GM19328 (cell line): ENCODE data around the gene CDC42BPB.

Experiments used
- ATAC-seq: cut with Tn5 transposase; IDR thresholded peaks from one replicate; pipeline ENCODE4 v1.9.1; 2021; ENCODE audit warnings: mild to moderate bottlenecking, moderate library complexity; ENCODE audit not compliant: unreplicated experiment

The CDC42BPB gene

DNA sequence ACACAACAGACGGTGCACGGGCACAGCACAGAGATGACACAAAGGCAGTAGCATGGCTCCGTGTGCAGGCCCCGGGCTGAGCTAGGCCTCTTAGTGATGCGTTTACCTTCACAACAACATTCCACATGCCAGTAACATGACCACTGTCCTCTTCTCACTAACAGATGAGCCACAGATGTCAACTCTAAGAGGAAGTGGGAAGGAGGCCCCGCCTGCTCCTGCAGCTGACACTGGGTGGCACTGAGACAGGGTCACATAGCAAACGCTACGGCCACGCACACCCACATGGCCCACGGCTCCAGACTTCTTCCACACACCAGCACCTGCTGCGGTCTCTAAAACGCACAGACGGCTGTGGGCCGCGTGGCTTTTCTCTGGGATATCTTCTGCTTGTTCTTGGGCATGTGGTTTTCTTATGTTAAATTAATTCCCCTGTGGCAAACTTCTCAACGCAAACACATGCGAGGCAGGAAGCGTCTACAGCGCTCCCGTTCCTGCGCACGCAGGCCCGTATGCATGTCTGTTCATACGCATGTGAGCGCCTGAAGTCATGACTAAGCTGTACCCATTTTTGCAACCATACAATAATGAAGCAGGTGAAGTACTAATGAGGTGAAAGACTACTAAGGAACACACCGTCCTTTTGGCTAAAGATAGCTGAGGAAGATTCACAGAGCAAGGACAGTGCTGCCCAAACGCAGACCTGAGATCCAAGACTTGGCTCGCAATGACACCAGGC is 108.1 kb downstream of the CDC42BPB start:
- ATAC-seq: no peak

GRCh38 chr14:102948698-102949061 is 108.7 kb downstream of the CDC42BPB start:
- ATAC-seq: no peak

DNA sequence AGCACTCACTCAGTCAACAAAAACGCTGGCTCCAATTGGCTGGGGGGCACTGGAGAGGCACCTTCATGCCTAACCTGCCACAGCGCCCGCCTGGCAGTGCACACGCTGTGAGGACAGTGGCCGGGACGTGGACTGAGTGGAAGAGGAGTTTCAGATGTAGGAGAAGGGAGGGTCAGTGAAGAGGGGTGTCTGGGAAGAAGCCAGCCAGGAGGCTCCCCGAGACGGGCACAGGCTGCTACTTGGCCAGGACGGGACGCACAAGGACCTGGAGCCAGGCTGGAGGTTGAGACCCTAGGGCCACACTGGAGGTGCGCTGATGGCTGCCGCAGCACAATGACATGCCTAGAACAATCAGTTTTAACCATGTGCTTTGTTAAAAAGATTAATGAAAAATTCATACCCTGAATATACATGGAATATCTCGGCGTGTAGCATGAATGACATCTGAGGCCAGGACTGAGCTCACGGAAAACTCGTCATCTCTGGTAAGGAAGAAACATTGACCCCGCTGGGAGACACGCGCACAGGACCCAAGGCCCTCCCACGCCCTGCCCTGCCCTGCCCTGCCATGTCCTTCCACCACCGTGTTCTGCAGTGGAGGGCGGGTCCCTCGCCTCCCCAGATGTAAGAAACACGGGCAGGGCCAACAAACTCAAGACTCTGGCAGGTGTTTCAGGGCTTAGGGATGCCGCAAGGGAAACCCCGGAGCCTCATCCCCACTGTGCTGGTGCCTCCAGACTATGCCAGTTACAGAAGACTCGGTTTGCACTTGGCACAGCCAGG is 109.8 kb downstream of the CDC42BPB start:
- ATAC-seq: no peak

- ATAC-seq: no peak
These were observed 111.8 kb downstream of the CDC42BPB start for GRCh38 chr14:102945346-102946130.

- ATAC-seq: no peak
These were observed 112.7 kb downstream of the CDC42BPB start for GRCh38 chr14:102944448-102945330.

GRCh38 chr14:102943979-102944378 is 113.4 kb downstream of the CDC42BPB start:
- ATAC-seq: no peak

DNA sequence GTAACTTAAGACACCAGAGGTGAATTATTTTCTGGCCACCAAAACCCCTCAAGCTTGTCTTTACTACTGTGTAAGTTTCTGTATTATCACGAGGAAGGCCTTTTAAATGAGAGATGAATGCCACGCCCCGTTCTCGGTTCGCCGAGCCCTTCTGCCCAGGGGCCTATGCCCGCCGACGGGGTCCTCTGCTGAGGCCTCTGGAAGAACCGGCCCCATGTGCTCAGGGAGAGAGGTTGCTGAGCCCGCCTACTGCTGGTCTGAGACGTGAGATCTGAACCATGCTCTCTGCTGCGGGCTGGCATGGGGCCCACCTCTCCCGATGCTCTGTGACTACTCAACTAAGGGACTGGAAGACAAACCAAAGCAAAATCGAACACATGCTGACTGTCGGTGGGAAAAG is 113.9 kb downstream of the CDC42BPB start:
- no peak for ATAC-seq

DNA sequence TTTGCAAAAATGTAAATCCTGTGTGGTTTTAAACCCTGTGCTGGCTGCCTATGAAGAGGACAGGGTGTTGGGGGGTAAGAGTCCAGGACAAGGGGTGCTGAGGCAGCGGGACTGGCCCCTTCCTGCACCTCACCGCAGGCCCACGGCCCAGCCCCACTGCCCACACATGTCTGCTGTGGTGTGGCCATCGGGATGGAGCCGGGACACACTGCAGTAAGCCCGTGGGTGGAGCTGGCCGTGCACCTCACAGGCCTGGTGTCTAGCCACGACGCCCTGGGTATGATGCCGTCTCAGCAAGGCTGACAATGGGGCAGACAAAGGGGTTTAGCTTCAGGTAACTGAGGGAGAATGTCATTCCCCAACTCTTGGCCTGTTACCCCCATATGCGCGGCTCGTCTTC is 115.3 kb downstream of the CDC42BPB start:
- no peak for ATAC-seq

GRCh38 chr14:102941419-102942011 is 115.8 kb downstream of the CDC42BPB start:
- no peak for ATAC-seq

DNA sequence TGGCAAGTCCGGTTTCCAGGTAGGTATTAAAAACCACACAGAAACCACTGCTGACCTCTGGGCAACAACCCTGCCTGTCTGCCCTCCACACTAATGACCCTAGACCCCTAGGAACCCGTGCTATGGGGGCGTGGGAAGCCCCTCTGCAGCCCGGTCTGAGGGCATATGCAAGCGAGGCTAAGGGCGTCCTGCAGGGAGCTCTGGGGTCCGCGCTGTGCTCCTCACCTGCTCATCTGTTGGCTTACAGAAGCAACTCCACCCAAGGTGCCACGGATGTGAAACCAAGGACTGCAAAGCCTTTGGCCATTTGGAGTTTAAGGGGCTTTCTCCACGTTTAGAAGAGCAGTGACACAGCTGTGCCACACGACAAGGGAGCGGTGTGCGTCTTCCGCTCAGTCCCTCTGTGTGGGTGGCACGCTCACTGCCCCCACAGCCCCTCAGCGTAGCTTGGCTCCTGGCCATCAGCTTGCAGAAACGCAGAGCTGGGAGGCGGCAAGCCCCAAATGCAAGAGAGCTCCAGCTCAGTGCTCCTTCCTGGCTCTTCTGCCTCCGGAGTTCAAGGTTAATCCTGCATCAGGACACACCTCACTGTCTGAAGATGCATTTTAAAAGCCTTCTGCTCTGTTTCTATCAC is 116.5 kb downstream of the CDC42BPB start:
- ATAC-seq: no peak

- no peak for ATAC-seq
These were observed 117.4 kb downstream of the CDC42BPB start for GRCh38 chr14:102939820-102940561.

- ATAC-seq: no peak
These were observed 118.0 kb downstream of the CDC42BPB start for GRCh38 chr14:102939329-102939728.

GRCh38 chr14:102938191-102938590 is 119.2 kb downstream of the CDC42BPB start:
- no peak for ATAC-seq

- ATAC-seq: no peak
These were observed 119.8 kb downstream of the CDC42BPB start for GRCh38 chr14:102937331-102938175.

- ATAC-seq: no peak
These were observed 121.6 kb downstream of the CDC42BPB start for GRCh38 chr14:102935756-102936155.

DNA sequence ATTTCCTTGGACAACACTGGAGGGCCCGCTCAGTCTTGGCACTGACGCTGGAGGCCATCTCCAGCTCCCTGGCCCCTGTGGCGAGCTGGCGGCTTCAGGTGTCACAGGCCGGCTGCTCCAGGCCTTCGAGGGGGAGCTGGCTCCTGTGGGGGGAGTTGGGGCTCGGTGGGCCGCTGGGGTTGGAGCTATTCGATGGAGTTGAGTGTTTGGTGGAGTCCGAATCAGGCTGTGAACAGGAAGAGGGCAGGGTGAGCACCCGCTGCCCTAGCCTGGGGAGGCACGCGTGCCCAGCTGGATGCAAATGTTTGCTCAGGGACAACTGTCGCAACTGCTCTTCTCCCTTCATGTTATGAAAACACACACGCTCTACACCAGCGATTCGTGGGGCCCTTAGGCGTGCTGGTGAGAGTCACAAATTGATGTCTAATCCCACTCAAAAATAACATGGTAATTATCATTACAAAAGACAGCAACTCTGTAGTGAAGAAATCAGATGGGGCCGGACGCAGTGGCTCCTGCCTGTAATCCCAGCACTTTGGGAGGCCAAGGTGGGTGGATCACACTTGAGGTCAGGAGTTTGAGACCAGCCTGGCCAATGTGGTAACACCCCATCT is 123.6 kb downstream of the CDC42BPB start:
- no peak for ATAC-seq

DNA sequence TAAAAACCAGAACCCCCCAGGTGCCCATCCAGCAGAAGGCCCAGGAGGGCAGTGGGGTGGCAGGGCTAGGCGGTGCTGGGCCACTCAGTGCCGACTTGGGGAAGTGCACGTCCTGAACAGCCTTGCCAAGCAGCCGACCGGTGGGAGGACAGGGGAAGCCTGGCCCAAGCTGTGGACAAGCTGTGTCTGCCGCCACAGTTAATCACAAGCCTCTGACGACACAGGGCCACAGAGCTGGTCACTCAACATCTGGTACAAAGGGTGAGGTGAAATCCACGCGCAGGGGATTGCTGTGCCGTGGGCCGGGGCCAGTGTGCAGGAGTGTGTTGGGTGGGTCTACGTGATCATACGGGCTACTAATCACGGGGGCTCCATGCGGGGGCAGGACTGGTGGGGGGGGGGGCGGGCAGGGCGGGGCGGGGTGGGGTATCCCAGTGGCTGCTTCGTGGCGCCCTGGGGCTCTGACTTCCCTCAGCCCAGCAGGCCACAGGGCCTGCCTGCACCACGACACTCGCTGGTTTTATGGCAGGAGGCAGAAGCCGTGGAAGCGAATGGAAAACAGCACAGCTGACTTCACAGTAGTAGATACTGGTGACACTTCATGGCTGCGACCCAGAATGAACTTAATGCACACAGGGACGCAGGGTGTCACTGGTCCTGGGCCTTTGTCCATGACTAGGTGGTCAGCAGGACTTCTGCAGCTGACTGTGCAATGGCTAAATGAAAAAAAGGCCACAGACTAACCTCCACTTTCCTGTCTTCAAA is 124.7 kb downstream of the CDC42BPB start:
- no peak for ATAC-seq
